RWPE1 (cell line): ENCODE data around the gene NOP56.
"Not testable (repeated sequence)": the region's sequence is repeated elsewhere in the genome, so short reads cannot be mapped to it uniquely, and the experiment has no call there.

ENCODE experiments used
- CTCF ChIA-PET: fragments of 350-600 bp; sonication (Branson Sonifier 250); formaldehyde crosslinking; extraction: SDS; loops from one replicate; lab custom pipeline; 2021; lab: Yijun Ruan, JAX
- POLR2A ChIA-PET: fragments of 400-600 bp; formaldehyde crosslinking; extraction: SDS; loops from one replicate; lab custom pipeline; 2020; ENCODE audit warnings: antibody characterized with exemption; ENCODE audit not compliant: low non-redundant PET; lab: Yijun Ruan, JAX
- DNase-seq: peaks from one replicate; pipeline ENCODE4 v3.0.0; 2012; ENCODE audit warnings: low spot score
- H3K27ac ChIP-seq: fragments of 450-650 bp; 2 replicates; pipeline ENCODE4 v1.5.1; 2017
- CTCF ChIP-seq: fragments of 450-650 bp; conservative IDR thresholded peaks from 2 replicates; pipeline ENCODE4 v1.5.1; 2017; ENCODE audit warnings: low read depth, mild to moderate bottlenecking

The NOP56 gene

GRCh38 chr20:2693286-2694007 is 41.0 kb downstream of the NOP56 start:
- 0 out of 2 replicates have a peak, but pooled peaks have one; percentile 10 for TF ChIP-seq CTCF
- H3K27ac ChIP-seq, result peak overlapping the region; percentile 61; the same call in 1 of the 2 replicates
- peak; percentile 30 for DNase-seq
- ChIA-PET POLR2A (no interaction called here), CTCF (interaction anchor here (0.6 kb wide), 2 partner anchors 91 to 1318 kb away, joined by 3 to 5 read pairs; no protein-coding TSS in a partner anchor)

GRCh38 chr20:2694008-2694471 is 41.6 kb downstream of the NOP56 start:
- CTCF ChIA-PET, result interaction anchor here (0.5 to 0.7 kb wide), 4 partner anchors 24 to 1585 kb away, joined by 3 to 5 read pairs (median 4); no protein-coding TSS in a partner anchor

GRCh38 chr20:2694519-2694918 is 42.1 kb downstream of the NOP56 start:
- CTCF ChIA-PET, result interaction anchor here (0.5 to 0.7 kb wide), 3 partner anchors 25 to 1585 kb away, joined by 3 to 4 read pairs (median 3); no protein-coding TSS in a partner anchor
- POLR2A ChIA-PET, result no interaction called here
- no peak overlapping the region for H3K27ac ChIP-seq
- no peak for DNase-seq
- TF ChIP-seq CTCF, result no peak

More at GRCh38 chr20:2694008-2694471, 41.6 kb downstream of the NOP56 start:
- POLR2A ChIA-PET, result no interaction called here
- no peak overlapping the region for H3K27ac ChIP-seq
- no peak for DNase-seq
- no peak for TF ChIP-seq CTCF

GRCh38 chr20:2695206-2695983 is 43.0 kb downstream of the NOP56 start:
- no peak overlapping the region for H3K27ac ChIP-seq
- DNase-seq, result no peak
- no peak for TF ChIP-seq CTCF
- ChIA-PET CTCF (no interaction called here), POLR2A (no interaction called here)

GRCh38 chr20:2695984-2696525 is 43.6 kb downstream of the NOP56 start:
- DNase-seq, H3K27ac ChIP-seq, POLR2A ChIA-PET, CTCF ChIA-PET: not testable (repeated sequence)

- no peak for DNase-seq
- ChIA-PET POLR2A (no interaction called here), CTCF (interaction anchor here (1.0 kb wide), 1 partner anchor 156 kb away, joined by 3 read pairs; no protein-coding TSS in a partner anchor)
- H3K27ac ChIP-seq, result no peak overlapping the region
- no peak for TF ChIP-seq CTCF
Measured at GRCh38 chr20:2696646-2697045, 44.2 kb downstream of the NOP56 start.
